NOMO-1 treated with DMSO at 0.1 percent for 48 hours (cell line): ENCODE data around the gene COL15A1.

Source experiments
- DNase-seq: peaks from one replicate; lab custom pipeline; 2025; ENCODE audit not compliant: unreplicated experiment; lab: John Stamatoyannopoulos, UW

COL15A1 gene

DNA sequence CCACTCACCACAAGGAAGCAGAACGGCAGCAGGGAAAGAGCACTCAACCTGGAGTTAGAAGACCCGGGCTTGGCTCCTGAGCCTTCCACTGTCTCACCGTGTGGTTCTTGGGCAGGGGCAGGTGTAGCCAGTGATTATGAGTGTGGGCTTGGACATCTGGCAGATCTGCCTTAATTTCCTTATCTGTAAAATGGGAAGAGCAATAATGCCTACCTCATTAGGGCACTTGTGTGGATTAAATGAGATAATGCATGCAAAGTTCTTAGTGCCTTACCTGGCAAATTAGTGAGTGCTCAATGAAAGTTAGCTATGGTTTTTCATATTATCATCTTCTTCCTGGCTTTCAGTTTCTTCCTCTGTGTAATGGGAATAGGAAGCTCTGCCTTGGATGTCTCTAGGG is 28.1 kb upstream of the COL15A1 start:
- no peak for DNase-seq

DNA sequence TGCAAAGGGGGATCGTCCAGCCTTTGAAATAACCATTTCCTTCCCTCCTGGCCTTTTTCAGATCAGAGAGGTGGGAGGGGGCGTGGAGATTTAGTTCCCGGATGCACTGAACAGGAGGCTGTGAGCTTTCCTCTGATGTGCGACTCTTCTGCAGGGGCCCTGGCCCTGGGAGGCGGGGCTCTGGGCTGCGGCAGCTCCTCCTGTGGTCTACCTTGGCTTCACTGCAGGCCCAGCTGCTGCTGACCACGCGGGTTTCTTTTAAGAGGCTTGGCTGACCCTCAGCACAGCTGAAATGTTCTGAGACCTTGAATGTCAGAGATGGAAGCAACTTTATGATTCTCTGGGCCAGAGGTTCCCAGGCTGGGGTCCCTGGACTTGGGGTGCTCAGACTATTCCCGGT is 27.0 kb upstream of the COL15A1 start:
- no peak for DNase-seq

DNA sequence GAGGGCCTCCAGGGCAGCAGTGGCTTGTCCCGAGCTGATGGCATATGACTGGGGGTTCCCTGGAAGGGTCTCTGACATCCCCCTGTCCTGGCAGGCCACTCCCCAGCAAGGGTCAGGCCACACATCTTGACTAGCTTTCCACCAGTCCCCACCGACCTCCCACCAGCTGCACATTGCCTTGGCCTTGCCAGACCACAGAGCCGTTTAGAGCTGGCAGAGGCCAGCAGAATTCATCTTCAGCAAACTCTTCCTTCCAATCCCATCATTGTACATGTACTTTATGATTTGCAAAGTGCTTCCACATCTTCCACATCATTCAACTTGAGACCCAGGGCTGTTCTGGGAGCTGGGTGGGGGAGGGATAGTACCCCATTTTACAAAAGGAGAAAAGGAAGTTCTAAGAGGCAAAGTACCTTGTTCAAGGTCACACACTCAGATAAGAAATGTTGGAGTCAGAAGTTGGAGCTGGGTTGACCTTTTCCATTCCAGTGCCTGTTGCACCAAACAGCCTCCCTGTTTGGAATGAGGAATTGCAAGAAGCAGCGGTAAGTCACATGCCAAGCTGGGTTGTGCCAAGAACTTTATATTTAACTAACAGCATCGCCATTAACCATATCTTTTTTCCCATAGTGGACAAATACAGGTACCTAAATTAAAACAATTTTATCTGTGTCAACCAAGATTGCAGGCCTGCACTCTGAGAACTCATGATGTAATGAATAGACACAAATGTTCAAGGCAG is 25.8 kb upstream of the COL15A1 start:
- DNase-seq: no peak

DNA sequence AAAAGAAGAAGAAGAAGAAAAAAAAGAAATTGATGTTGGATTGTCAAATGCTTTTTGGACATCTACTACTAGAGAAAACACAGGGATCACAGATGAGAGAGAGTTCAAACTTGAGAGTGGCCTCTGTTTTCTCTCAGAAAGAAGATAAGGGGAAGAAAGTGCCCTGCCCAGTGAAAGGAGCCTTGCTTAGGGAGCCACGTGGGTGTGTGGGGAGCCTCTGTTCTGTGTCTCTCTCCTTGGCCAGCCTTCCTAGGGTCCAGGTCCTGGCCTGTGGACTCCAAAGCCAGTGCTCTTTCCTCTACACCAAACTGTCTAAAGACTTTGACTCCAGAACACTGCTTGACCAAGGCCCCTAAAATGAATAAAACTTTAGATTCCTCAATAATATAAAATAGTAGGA is 22.0 kb upstream of the COL15A1 start:
- DNase-seq: no peak

GRCh38 chr9:98922721-98923435 is 20.8 kb upstream of the COL15A1 start:
- peak; percentile 83 for DNase-seq

DNA sequence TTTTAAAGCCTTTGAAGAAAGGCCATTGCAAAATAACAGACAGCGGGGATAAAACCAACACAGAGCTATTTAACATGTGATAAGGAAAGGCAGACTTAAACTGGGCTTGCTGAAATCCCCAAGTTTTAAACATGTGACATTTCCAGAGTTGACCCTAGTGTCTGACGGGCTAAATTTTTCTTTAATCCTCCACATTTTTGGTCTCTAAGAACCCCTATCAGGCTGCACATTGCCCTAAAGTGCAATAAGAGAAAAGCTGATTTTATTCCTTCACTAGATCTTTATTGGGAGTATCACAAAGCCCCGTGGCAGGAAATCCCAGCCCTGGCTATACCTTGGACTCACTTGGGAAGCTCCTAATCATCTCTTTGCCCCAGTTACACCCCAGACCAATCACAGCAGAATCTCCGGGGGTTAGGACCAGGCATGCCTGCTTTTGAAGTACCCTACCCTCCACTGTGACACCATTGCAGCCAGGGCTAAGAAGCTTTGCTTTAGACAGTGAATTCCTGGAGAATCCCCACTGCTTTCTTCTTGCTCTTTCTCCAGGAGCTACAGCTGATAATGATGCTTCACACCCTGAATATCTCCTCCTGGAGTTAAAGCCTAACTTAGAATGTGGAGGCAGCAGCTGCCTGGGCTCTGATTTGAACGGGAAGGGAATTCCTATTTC is 20.1 kb upstream of the COL15A1 start:
- no peak for DNase-seq

DNA sequence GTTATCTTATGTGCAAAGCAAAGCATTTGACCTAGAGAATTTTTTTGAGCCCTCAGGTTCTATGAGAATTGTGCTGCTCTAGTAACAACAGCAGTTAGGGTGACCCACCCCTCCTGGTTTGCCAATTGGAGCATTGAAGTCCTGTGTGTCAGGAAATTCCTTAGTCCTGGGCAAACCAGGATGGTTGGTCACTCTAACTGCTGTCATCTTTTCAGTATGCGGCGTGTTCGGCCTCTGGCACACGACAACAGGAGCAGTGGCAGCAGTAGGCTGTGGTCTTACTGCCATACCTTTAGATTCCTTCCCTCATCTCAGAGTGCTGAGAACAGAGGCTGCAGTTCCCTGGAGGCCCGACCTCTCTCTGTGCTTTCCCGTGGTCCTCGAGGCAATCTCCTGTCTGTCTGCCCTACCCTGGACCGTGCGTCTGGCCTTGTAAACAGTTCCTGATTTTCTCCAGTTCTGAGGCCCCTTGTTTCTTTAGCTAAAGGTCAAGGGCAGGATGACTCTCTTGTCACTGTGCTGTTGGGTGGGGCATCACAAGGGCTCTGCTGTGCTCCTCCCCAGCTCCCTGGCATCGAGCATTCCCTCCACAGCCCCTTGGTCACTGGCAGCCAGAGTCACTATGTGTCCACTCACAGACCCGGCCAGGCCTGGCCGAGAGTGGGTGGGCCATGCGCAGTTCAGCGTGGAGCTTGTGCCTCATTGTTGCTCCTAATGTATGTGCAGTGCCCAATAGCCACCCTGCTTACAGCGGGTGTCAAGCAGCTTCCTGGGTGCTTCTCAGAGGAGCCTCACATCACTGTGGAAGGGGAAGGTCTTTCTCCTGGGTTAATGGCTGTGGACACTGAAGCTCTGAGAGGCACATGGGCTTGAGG is 18.5 kb upstream of the COL15A1 start:
- DNase-seq: no peak

- no peak for DNase-seq
Observed at GRCh38 chr9:98925956-98926355, 17.8 kb upstream of the COL15A1 start.

- no peak for DNase-seq
Observed at GRCh38 chr9:98927724-98928123, 16.0 kb upstream of the COL15A1 start.

DNA sequence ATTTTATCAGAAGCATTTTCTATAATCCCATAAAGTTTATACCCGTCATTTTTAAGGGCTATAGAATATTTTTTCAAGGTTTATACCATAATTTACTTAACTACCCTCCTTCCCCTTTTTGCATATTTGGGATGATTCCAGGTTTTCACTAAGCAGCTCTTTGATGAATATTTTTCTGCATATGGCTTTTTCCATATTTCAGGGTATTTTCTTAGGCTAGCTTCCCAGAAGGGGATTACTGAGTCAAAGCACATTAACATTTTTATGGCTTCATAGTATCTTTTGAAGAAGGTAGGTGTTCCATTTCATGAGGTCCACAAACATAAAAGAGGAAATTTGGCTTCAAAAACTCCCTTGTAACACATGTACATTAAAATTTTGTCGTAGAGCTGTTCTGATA is 14.6 kb upstream of the COL15A1 start:
- DNase-seq: no peak

GRCh38 chr9:98929895-98930341 is 13.8 kb upstream of the COL15A1 start:
- DNase-seq: no peak

GRCh38 chr9:98930792-98931191 is 12.9 kb upstream of the COL15A1 start:
- no peak for DNase-seq

DNA sequence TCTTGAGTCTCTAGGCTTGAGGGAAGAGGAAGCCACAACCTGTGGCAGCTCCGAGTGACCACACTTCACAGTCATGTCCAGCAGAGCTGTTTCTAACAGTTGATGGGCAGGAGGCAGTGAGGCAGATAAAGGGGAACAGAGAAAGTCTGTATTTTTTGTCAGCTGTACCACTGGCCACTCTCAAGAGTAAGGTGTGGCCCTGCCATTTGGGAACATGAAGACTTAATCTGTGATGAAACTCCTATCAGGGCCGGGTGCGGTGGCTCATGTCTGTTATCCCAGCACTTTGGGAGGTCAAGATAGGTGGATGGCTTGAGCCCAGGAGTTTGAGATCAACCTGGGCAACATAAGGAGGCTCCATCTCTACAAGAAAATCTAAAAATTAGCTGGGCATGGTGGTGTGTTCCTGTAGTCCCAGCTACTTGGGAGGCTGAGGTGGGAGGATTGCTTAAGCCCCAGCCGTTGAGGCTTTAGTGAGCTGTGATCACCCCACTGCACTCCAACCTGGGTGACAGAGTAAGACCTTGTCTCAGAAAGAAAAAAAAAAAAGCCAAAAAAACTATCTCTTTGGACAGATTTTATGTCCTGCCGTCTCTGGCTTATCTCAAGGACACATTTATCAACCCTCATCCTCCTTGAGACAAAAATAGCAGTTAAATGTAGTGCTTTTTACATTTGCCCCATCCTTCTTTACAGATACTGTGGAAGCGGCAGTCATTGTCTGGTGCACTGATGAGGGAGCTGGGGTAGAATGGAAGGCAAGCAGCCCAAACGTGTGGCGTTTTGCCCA is 11.9 kb upstream of the COL15A1 start:
- no peak for DNase-seq

GRCh38 chr9:98933185-98933584 is 10.5 kb upstream of the COL15A1 start:
- no peak for DNase-seq

GRCh38 chr9:98933890-98934289 is 9.8 kb upstream of the COL15A1 start:
- DNase-seq: no peak

- no peak for DNase-seq
Observed at GRCh38 chr9:98935071-98935505, 8.6 kb upstream of the COL15A1 start.

- DNase-seq: no peak
Observed at GRCh38 chr9:98940276-98940675, 3.4 kb upstream of the COL15A1 start.

DNA sequence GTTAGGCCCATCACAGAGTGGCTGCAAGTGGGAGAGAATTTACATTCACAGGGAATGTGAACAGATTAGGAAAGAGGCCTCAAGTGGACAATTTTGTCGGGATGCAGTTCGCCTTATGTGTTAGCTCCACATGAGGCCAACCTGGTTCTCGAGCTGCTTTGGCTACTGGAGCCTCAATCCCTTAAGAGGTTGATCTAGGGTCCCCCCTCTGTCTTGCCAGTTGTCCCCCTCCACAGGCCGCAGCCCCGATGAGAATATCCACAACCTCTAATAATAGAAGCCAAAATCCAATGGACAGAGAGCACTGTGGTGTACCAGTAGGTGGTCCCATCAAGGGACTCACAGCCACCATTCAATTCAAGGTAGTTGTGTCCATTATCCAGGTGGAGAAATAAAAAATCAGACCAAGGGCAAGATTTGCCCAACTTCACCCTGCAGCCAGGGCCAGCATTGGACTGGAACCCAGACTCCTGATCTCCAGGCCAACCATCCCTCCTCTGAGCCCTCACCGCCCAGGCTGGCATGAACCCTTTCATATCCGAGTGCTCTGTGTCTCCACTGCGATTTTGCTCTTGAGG is 1.7 kb upstream of the COL15A1 start:
- DNase-seq: no peak

DNA sequence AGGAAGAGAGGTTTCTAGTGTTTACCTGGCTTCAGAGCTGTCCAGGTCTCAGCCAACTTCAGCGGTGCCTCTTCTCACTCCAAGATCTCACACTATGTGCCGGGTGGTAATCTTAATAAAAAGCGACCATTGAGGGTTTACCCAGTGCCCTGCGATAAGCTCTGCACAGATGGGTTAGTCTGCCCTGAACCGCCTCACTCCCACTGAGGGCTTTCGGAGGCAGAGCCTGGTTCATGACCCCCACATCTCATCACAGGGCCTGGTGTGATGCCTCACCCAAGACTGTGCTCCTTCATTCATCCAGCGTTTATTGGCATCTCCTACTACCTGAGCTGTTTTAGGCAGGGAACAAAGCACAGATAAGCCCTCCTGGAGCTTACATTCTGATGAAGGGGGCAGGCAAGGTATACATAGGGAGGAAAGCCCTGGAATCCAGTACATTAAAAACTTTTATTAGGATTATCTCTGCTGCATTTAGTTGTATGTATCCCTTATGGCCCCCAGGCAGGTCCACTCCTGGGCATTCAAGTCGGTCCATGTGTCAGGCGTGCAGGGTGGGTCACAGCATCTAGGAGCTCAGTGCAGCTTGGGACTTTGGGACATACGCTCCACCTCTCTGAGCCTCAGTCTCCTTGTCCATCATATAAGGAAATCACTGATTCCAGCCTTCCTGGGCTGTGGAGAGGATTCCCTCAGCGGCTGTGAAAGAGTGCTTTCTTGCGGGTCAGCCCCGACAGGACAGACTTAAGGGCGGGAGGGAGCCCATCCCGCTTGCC is 613 bp upstream of the COL15A1 start:
- DNase-seq: no peak
